HG02852 (cell line): ENCODE data around the gene PDGFRB.
A peak's percentile ranks its signal among the peaks of the same experiment; 100 is the strongest.

Experiments
- ATAC-seq: cut with Tn5 transposase; IDR thresholded peaks from one replicate; pipeline ENCODE4 v1.9.1; 2021; ENCODE audit warnings: mild to moderate bottlenecking, moderate library complexity; ENCODE audit not compliant: unreplicated experiment

The PDGFRB gene

GRCh38 chr5:150155258-150156026 lies at the start of gene PDGFRB:
PDGFRB (minus strand) TSS chr5:150155845; CDS start chr5:150137047, 18,798 bp downstream.
- peak; percentile 46 for ATAC-seq

- ATAC-seq = no peak
These were observed 48.9 kb upstream of the PDGFRB start for GRCh38 chr5:150204590-150204960.

- no peak for ATAC-seq
These were observed 48.4 kb upstream of the PDGFRB start for GRCh38 chr5:150203832-150204589.

GRCh38 chr5:150202501-150202900 lies 46.9 kb upstream of the PDGFRB start:
- ATAC-seq = no peak

- ATAC-seq = no peak
These were observed 41.8 kb upstream of the PDGFRB start for GRCh38 chr5:150197476-150197875.

- ATAC-seq = no peak
These were observed 41.3 kb upstream of the PDGFRB start for GRCh38 chr5:150196986-150197385.

GRCh38 chr5:150196514-150196913 lies 40.9 kb upstream of the PDGFRB start:
- ATAC-seq = no peak

GRCh38 chr5:150195736-150196485 lies 40.3 kb upstream of the PDGFRB start:
- ATAC-seq = no peak

- ATAC-seq = no peak
These were observed 36.8 kb upstream of the PDGFRB start for GRCh38 chr5:150192462-150192861.

GRCh38 chr5:150190987-150191386 lies 35.3 kb upstream of the PDGFRB start:
- ATAC-seq = no peak

- no peak for ATAC-seq
These were observed 34.9 kb upstream of the PDGFRB start for GRCh38 chr5:150190503-150190979.

- ATAC-seq = no peak
These were observed 34.3 kb upstream of the PDGFRB start, which contains the start of gene SLC6A7 for GRCh38 chr5:150189728-150190502. SLC6A7 (plus strand) TSS chr5:150190062; CDS start chr5:150190328, 266 bp downstream.

GRCh38 chr5:150189326-150189725 lies 33.7 kb upstream of the PDGFRB start:
- no peak for ATAC-seq

GRCh38 chr5:150188146-150188842 lies 32.6 kb upstream of the PDGFRB start:
- no peak for ATAC-seq

GRCh38 chr5:150186897-150187296 lies 31.3 kb upstream of the PDGFRB start:
- ATAC-seq = no peak

- ATAC-seq = no peak
These were observed 30.5 kb upstream of the PDGFRB start for GRCh38 chr5:150186137-150186536.

- no peak for ATAC-seq
These were observed 29.6 kb upstream of the PDGFRB start for GRCh38 chr5:150184990-150185912.

- ATAC-seq = no peak
These were observed 28.4 kb upstream of the PDGFRB start for GRCh38 chr5:150184006-150184405.

- no peak for ATAC-seq
These were observed 27.8 kb upstream of the PDGFRB start for GRCh38 chr5:150183436-150183835.
